H1 (cell line): ENCODE measurements around the gene UBB. TPM values are rescaled to one million over a fixed set of nuclear protein-coding genes. Genes with fewer than 3 reads are reported as not detected.

Experiments used
- CTCF ChIA-PET: fragments of 300-600 bp; sonication (Branson Sonifier 250); formaldehyde crosslinking; loops from one replicate; lab custom pipeline; 2021; ENCODE audit not compliant: partially characterized antibody; lab: Charles Lee
- POLR2A ChIA-PET: fragments of 300-600 bp; sonication (Branson Sonifier 250); formaldehyde crosslinking; loops from one replicate; lab custom pipeline; 2021; ENCODE audit warnings: inconsistent platforms; ENCODE audit not compliant: partially characterized antibody; lab: Charles Lee
- DNase-seq, 2 experiments: peaks; one replicate each; pipeline versions ENCODE4 v3.0.0 to v3.0.0-alpha.2; 2010 to 2022; ENCODE audit warnings: low spot score in 2 of 2, low read depth in 1 of 2, mixed read lengths in 1 of 2
- FAIRE-seq: peaks from 2 replicates; lab custom pipeline; 2011; peaks lifted over from hg19 to GRCh38; lab: Jason Lieb, UNC
- H2AFZ ChIP-seq: 2 replicates; pipeline ENCODE4 v1.8.1; 2012; ENCODE audit warnings: low read length, inconsistent platforms
- H2AK5ac ChIP-seq: 2 replicates; pipeline ENCODE4 v1.6.1; 2013; ENCODE audit warnings: low read depth, low read length
- H2BK120ac ChIP-seq: replicated peaks from 2 replicates; pipeline ENCODE3; 2013; ENCODE audit warnings: low read depth, low read length, inconsistent platforms
- H2BK12ac ChIP-seq: 2 replicates; pipeline ENCODE4 v1.6.1; 2013; ENCODE audit warnings: low read depth, low read length
- H2BK15ac ChIP-seq: 2 replicates; pipeline ENCODE4 v1.6.1; 2013; ENCODE audit warnings: low read length
- H2BK20ac ChIP-seq: 2 replicates; pipeline ENCODE4 v1.6.1; 2013; ENCODE audit warnings: low read length
- H2BK5ac ChIP-seq: 2 replicates; pipeline ENCODE4 v1.6.1; 2013; ENCODE audit warnings: low read depth, low read length
- H3K14ac ChIP-seq: 2 replicates; pipeline ENCODE4 v1.6.1; 2013; ENCODE audit warnings: inconsistent platforms; ENCODE audit not compliant: insufficient read length
- H3K18ac ChIP-seq: 2 replicates; pipeline ENCODE4 v1.6.1; 2013; ENCODE audit warnings: low read length; ENCODE audit errors: extremely low read depth
- H3K23ac ChIP-seq: 2 replicates; pipeline ENCODE4 v1.6.1; 2013; ENCODE audit warnings: inconsistent platforms; ENCODE audit not compliant: insufficient read length
- H3K23me2 ChIP-seq: 2 replicates; pipeline ENCODE4 v1.6.1; 2013; ENCODE audit warnings: low read depth, low read length
- H3K27ac ChIP-seq: 2 replicates; pipeline ENCODE4 v1.6.1; 2011; ENCODE audit warnings: low read depth, low read length, inconsistent platforms
- H3K27me3 ChIP-seq, 4 experiments: replicated peaks in 1 of 4; 1 replicate in 1 of 4; 2 replicates in 3 of 4; pipeline versions ENCODE4 v1.6.1 to v1.8.1; 2011 to 2013; ENCODE audit warnings: low read length in 3 of 4, mild to moderate bottlenecking in 3 of 4, inconsistent platforms in 2 of 4, mixed read lengths in 2 of 4, moderate library complexity in 1 of 4; ENCODE audit not compliant: control insufficient read depth in 3 of 4, insufficient read depth in 3 of 4; ENCODE audit errors: extremely low read depth in 1 of 4
- H3K36me3 ChIP-seq, 4 experiments: 2 replicates each; pipeline versions ENCODE4 v1.6.1 to v1.8.1; 2011 to 2013; ENCODE audit warnings: mild to moderate bottlenecking in 4 of 4, low read length in 3 of 4, moderate library complexity in 2 of 4, control low read depth in 1 of 4, inconsistent platforms in 1 of 4; ENCODE audit not compliant: insufficient read depth in 4 of 4, control insufficient read depth in 2 of 4
- H3K4ac ChIP-seq: replicated peaks from 2 replicates; pipeline ENCODE3; 2013; ENCODE audit warnings: low read length, low read depth, mixed read lengths, inconsistent platforms; ENCODE audit not compliant: insufficient read length
- H3K4me1 ChIP-seq, 4 experiments: replicated peaks in 1 of 4; 1 replicate in 1 of 4; 2 replicates in 3 of 4; pipeline versions ENCODE4 v1.6.1 to v1.8.1; 2011 to 2013; ENCODE audit warnings: low read length in 3 of 4, inconsistent platforms in 2 of 4, mixed read lengths in 1 of 4; ENCODE audit not compliant: insufficient read depth in 4 of 4, control insufficient read depth in 3 of 4
- H3K4me2 ChIP-seq, 2 experiments: 2 replicates each; pipeline versions ENCODE4 v1.6.1 to v1.8.1; 2011 to 2013; ENCODE audit warnings: low read depth in 2 of 2, low read length in 2 of 2, control low read depth in 1 of 2, inconsistent platforms in 1 of 2, mild to moderate bottlenecking in 1 of 2; ENCODE audit not compliant: insufficient read depth in 1 of 2
- H3K4me3 ChIP-seq, 4 experiments: fragments of 200-600, 300-600 bp in 1 of 4; sonication (generic), shearing (Covaris generic), sonication (Bioruptor Twin) in 1 of 4; 2 replicates each; pipeline versions ENCODE4 v1.5.1 to v1.8.1; 2011 to 2016; ENCODE audit warnings: low read length in 4 of 4, low read depth in 3 of 4, control low read depth in 2 of 4, inconsistent platforms in 2 of 4, mild to moderate bottlenecking in 2 of 4, mixed read lengths in 1 of 4, moderate library complexity in 1 of 4; ENCODE audit not compliant: insufficient read depth in 2 of 4; ENCODE audit errors: extremely low read depth in 1 of 4
- H3K56ac ChIP-seq: replicated peaks from 2 replicates; pipeline ENCODE3; 2013; ENCODE audit warnings: low read depth, mild to moderate bottlenecking, mixed read lengths, low read length, inconsistent platforms; ENCODE audit not compliant: insufficient read length
- H3K79me1 ChIP-seq: 2 replicates; pipeline ENCODE4 v1.6.1; 2013; ENCODE audit warnings: low read depth, low read length, control low read depth
- H3K79me2 ChIP-seq, 2 experiments: 2 replicates each; pipeline versions ENCODE4 v1.6.1 to v1.8.1; 2012 to 2013; ENCODE audit warnings: low read length in 2 of 2, mild to moderate bottlenecking in 2 of 2, inconsistent platforms in 1 of 2; ENCODE audit not compliant: insufficient read depth in 2 of 2, control insufficient read depth in 1 of 2
- H3K9ac ChIP-seq, 4 experiments: replicated peaks in 1 of 4; 1 replicate in 1 of 4; 2 replicates in 3 of 4; pipeline versions ENCODE4 v1.6.1 to v1.8.1; 2011 to 2013; ENCODE audit warnings: low read depth in 3 of 4, low read length in 3 of 4, control low read depth in 2 of 4, mild to moderate bottlenecking in 2 of 4, moderate library complexity in 2 of 4, inconsistent platforms in 1 of 4; ENCODE audit errors: extremely low read depth in 1 of 4
- H3K9me3 ChIP-seq, 2 experiments: 2 replicates each; pipeline versions ENCODE4 v1.6.1 to v1.8.1; 2012 to 2013; ENCODE audit warnings: mild to moderate bottlenecking in 2 of 2, moderate library complexity in 2 of 2, control low read depth in 1 of 2, inconsistent platforms in 1 of 2, low read depth in 1 of 2, low read length in 1 of 2, mixed read lengths in 1 of 2; ENCODE audit not compliant: insufficient read depth in 2 of 2
- H4K20me1 ChIP-seq, 2 experiments: replicated peaks in 1 of 2; 2 replicates each; pipeline versions ENCODE3 to v1.8.1; 2011 to 2013; ENCODE audit warnings: inconsistent platforms in 2 of 2, low read length in 2 of 2, mild to moderate bottlenecking in 1 of 2; ENCODE audit not compliant: insufficient read depth in 2 of 2, control insufficient read depth in 1 of 2
- H4K5ac ChIP-seq: 2 replicates; pipeline ENCODE4 v1.6.1; 2013; ENCODE audit warnings: low read length, low read depth, mixed read lengths, inconsistent platforms; ENCODE audit not compliant: insufficient read length
- H4K8ac ChIP-seq: 2 replicates; pipeline ENCODE4 v1.8.0; 2013; ENCODE audit warnings: mild to moderate bottlenecking, moderate library complexity, low read length, inconsistent platforms; ENCODE audit not compliant: insufficient read depth; ENCODE audit errors: extremely low read depth
- H4K91ac ChIP-seq: replicated peaks from 2 replicates; pipeline ENCODE3; 2013; ENCODE audit warnings: low read length, mixed read lengths, inconsistent platforms; ENCODE audit not compliant: insufficient read length
- BACH1 ChIP-seq: IDR thresholded peaks from 2 replicates; pipeline ENCODE4 v1.6.1; 2012; ENCODE audit warnings: low read length, improper control_type of control experiment
- CBX8 ChIP-seq: fragments of 300-800, 300-1000 bp; sonication (generic); IDR thresholded peaks from 2 replicates; pipeline ENCODE4 v1.7.1; 2016; ENCODE audit warnings: low read depth, low read length, borderline replicate concordance
- EGR1 ChIP-seq: IDR thresholded peaks from 2 replicates; pipeline ENCODE4 v1.6.1; 2011; ENCODE audit warnings: low read depth, low read length, borderline replicate concordance
- EZH2 ChIP-seq: fragments of 200-600 bp; sonication (generic); IDR thresholded peaks from 2 replicates; pipeline ENCODE4 v1.7.1; 2012; ENCODE audit warnings: low read depth, mild to moderate bottlenecking, moderate library complexity, low read length, inconsistent platforms; ENCODE audit not compliant: severe bottlenecking
- GABPA ChIP-seq: IDR thresholded peaks from 2 replicates; pipeline ENCODE4 v1.6.1; 2011; ENCODE audit warnings: mild to moderate bottlenecking, low read length, moderate library complexity, borderline replicate concordance; ENCODE audit not compliant: insufficient read depth
- HDAC6 ChIP-seq: IDR thresholded peaks from one replicate; pipeline ENCODE4 v1.7.1; 2012; ENCODE audit warnings: low read depth, mild to moderate bottlenecking, inconsistent platforms, low read length, moderate library complexity
- KDM4A ChIP-seq: IDR thresholded peaks from one replicate; pipeline ENCODE4 v1.7.1; 2012; ENCODE audit warnings: low read depth, mild to moderate bottlenecking, moderate library complexity, low read length, inconsistent platforms; ENCODE audit not compliant: severe bottlenecking
- POLR2A ChIP-seq, 2 experiments: IDR thresholded peaks; 1 replicate in 1 of 2; 2 replicates in 1 of 2; pipeline ENCODE4 v1.6.1; 2011; ENCODE audit warnings: low read depth in 2 of 2, low read length in 2 of 2, mild to moderate bottlenecking in 2 of 2; ENCODE audit errors: control extremely low read depth in 1 of 2
- RBBP5 ChIP-seq: IDR thresholded peaks from 2 replicates; pipeline ENCODE4 v1.7.1; 2012; ENCODE audit warnings: low read depth, mild to moderate bottlenecking, inconsistent platforms, low read length, moderate library complexity, borderline replicate concordance
- RFX5 ChIP-seq: IDR thresholded peaks from 2 replicates; pipeline ENCODE4 v1.6.1; 2011; ENCODE audit warnings: low read depth, low read length, improper control_type of control experiment, borderline replicate concordance
- RNF2 ChIP-seq: fragments of 200-900, 300-1000 bp; sonication (generic); IDR thresholded peaks from 2 replicates; pipeline ENCODE4 v1.7.1; 2016; ENCODE audit warnings: borderline replicate concordance, low read depth, mild to moderate bottlenecking, antibody characterized with exemption, low read length; ENCODE audit not compliant: poor library complexity, severe bottlenecking; ENCODE audit errors: missing control alignments
- SAP30 ChIP-seq: fragments of 300-600 bp; sonication (generic); IDR thresholded peaks from 2 replicates; pipeline ENCODE4 v1.7.1; 2012; ENCODE audit warnings: low read length, moderate library complexity, mild to moderate bottlenecking, inconsistent platforms; ENCODE audit not compliant: insufficient read depth, insufficient replicate concordance
- SIX5 ChIP-seq: IDR thresholded peaks from 2 replicates; pipeline ENCODE4 v1.6.1; 2011; ENCODE audit warnings: mild to moderate bottlenecking, low read depth, low read length
- WGBS, 2 experiments: shearing (Covaris generic) in 1 of 2; methylation state at CpG; one replicate each; pipeline versions ENCODE4 v1.1.6 to v1.1.7; 2013 to 2015; ENCODE audit warnings: low lambda C conversion rate in 2 of 2, mixed read lengths in 2 of 2, inconsistent platforms in 1 of 2, low coverage in 1 of 2, missing lambda C conversion rate in 1 of 2; ENCODE audit not compliant: insufficient replicate concordance in 2 of 2, insufficient coverage in 1 of 2, insufficient read length in 1 of 2; ENCODE audit errors: extremely low coverage in 1 of 2, missing lambda C conversion rate in 1 of 2; 5-methylcytosine and 5-hydroxymethylcytosine counted together
- polyA plus RNA-seq, 7 experiments: library from polyadenylated mRNA; depleted of rRNA in 3 of 7; stranded (reverse) in 5 of 7; unstranded in 2 of 7; fragments of >200 nt in 5 of 7; fragments of 200-250 nt in 2 of 7; gene quantifications; 1 replicate in 5 of 7; 2 replicates in 1 of 7; 4 replicates in 1 of 7; pipeline versions ENCODE4 v1.2.1 to v1.2.3, GENCODE V29; 2011 to 2013; ENCODE audit warnings: missing spikeins in 2 of 7, mixed read lengths in 2 of 7
- total RNA-seq: library from RNA; stranded (reverse); fragmentation: NEBNext Ultra II Directional; extraction: Animal tissue kit (Norgen Biotek cat#: 25700); gene quantifications from 2 replicates; pipeline ENCODE4 v1.2.1, GENCODE V29; 2021

The UBB gene
- total and polyA plus RNA-seq, 2 of the 8 experiments (the other 6 are each of a cell fraction or from before 2014, with no cell fraction given), result 1,597 to 1,605 TPM

GRCh38 chr17:16342979-16343378 is 37.9 kb upstream of the UBB start:
- H3K23ac ChIP-seq, result no peak overlapping the region
- H3K79me2 ChIP-seq, result no peaks in the 10 kb centered on the region
- ChIA-PET CTCF (interaction anchor here (1.1 to 2.2 kb wide), 4 partner anchors 9 to 38 kb away, joined by 3 to 6 read pairs (median 3); no protein-coding TSS in a partner anchor), POLR2A (interaction anchor here (1.2 to 8.1 kb wide), 4 partner anchors 9 to 58 kb away, joined by 3 to 71 read pairs (median 4); partner anchors contain the start of gene CENPV)
- WGBS, 2 experiments, result 86% methylated on average over 4 of the region's 4 CpGs; no CpG with 5 or more reads in 1 of the 2 experiments
- H4K8ac ChIP-seq, result no peak overlapping the region
- H2BK5ac ChIP-seq, result no peak overlapping the region
- no peak overlapping the region for H3K9ac ChIP-seq
- no peaks in the 10 kb centered on the region for H3K9me3 ChIP-seq
- no peak overlapping the region for H2AFZ ChIP-seq
- H4K91ac ChIP-seq, result no peak overlapping the region
- H2BK120ac ChIP-seq, result no peak overlapping the region
- no peaks in the 10 kb centered on the region for H3K23me2 ChIP-seq
- H2AK5ac ChIP-seq, result no peak overlapping the region
- no peak for FAIRE-seq
- H2BK12ac ChIP-seq, result no peak overlapping the region
- H4K5ac ChIP-seq, result no peak overlapping the region
- no peak overlapping the region for H3K56ac ChIP-seq
- H3K14ac ChIP-seq, result no peak overlapping the region
- no peaks in the 10 kb centered on the region for H3K4me1 ChIP-seq
- H3K27me3 ChIP-seq, result no peaks in the 10 kb centered on the region
- H3K79me1 ChIP-seq, result no peaks in the 10 kb centered on the region
- peaks cover 10 to 46% (median 29%) of the 10 kb centered on the region in 4 experiments for H3K36me3 ChIP-seq
- no peak overlapping the region for H3K18ac ChIP-seq
- H3K4me3 ChIP-seq, result no peak overlapping the region
- no peak overlapping the region for H2BK20ac ChIP-seq
- H3K4ac ChIP-seq, result no peak overlapping the region
- DNase-seq, result no peak
- no peak overlapping the region for H3K27ac ChIP-seq
- no peak overlapping the region for H3K4me2 ChIP-seq
- H2BK15ac ChIP-seq, result no peak overlapping the region
- peaks cover 0 to 2% of the 10 kb centered on the region in 2 experiments for H4K20me1 ChIP-seq
- TF ChIP-seq SIX5, result no peak
- no peak for TF ChIP-seq POLR2A (IDR thresholded peaks at IDR 0.05; ENCODE audit: control extremely low read depth in 1 of 2, low read depth in 2 of 2, low read length in 2 of 2)
- TF ChIP-seq EZH2, result no peak
- TF ChIP-seq SAP30, result no peak
- TF ChIP-seq RFX5, result no peak
- no peak for TF ChIP-seq RNF2
- no peak for TF ChIP-seq CBX8
- no peak for TF ChIP-seq KDM4A
- no peak for TF ChIP-seq EGR1
- no peak for TF ChIP-seq GABPA
- TF ChIP-seq BACH1, result no peak
- TF ChIP-seq RBBP5, result no peak
- no peak for TF ChIP-seq HDAC6
